IMR-90 (cell line): ENCODE measurements around the gene FHAD1. TPM values are rescaled to one million over a fixed set of nuclear protein-coding genes. Genes with fewer than 3 reads are reported as not detected.
"Not testable (repeated sequence)": the region's sequence is repeated elsewhere in the genome, so short reads cannot be mapped to it uniquely, and the experiment has no call there.

Source experiments
- ATAC-seq: fragments of 200-7000 bp; cut with Tn5 transposase; 2 replicates; pipeline ENCODE4 v1.9.1; 2020; ENCODE audit warnings: low read depth, mild to moderate bottlenecking, moderate library complexity
- BruUV-seq: library from RNA; stranded (reverse); fragments of 400-500 nt; replicated peaks from 2 replicates; lab custom pipeline; 2021; lab: Mats Ljungman, UMichigan
- CTCF ChIA-PET: fragments of 300-600 bp; formaldehyde crosslinking; extraction: SDS; loops from one replicate; lab custom pipeline; 2021; ENCODE audit warnings: antibody characterized with exemption; lab: Yijun Ruan, JAX
- POLR2A ChIA-PET: fragments of 300-600 bp; sonication (Branson Sonifier 250); formaldehyde crosslinking; loops from one replicate; lab custom pipeline; 2022; ENCODE audit warnings: antibody characterized with exemption; ENCODE audit not compliant: unreplicated experiment; lab: Charles Lee
- DNase-seq: peaks from one replicate; pipeline ENCODE4 v3.0.0; 2013
- H2AFZ ChIP-seq: replicated peaks from 2 replicates; pipeline ENCODE3; 2013; ENCODE audit warnings: low read length, mild to moderate bottlenecking; ENCODE audit not compliant: poor library complexity
- H2AK5ac ChIP-seq: 2 replicates; pipeline ENCODE4 v1.6.1; 2013; ENCODE audit warnings: low read depth, low read length, inconsistent platforms
- H2AK9ac ChIP-seq: replicated peaks from 2 replicates; pipeline ENCODE3; 2013; ENCODE audit warnings: mild to moderate bottlenecking, low read depth, low read length, moderate library complexity; ENCODE audit not compliant: poor library complexity
- H2BK120ac ChIP-seq: 2 replicates; pipeline ENCODE4 v1.6.1; 2013; ENCODE audit warnings: low read depth, low read length, inconsistent platforms
- H2BK15ac ChIP-seq: 3 replicates; pipeline ENCODE4 v1.6.1; 2013; ENCODE audit warnings: low read depth, low read length, inconsistent platforms
- H2BK20ac ChIP-seq: 2 replicates; pipeline ENCODE4 v1.6.1; 2013; ENCODE audit warnings: low read depth, mild to moderate bottlenecking, inconsistent platforms, low read length, moderate library complexity
- H2BK5ac ChIP-seq: 2 replicates; pipeline ENCODE4 v1.6.1; 2013; ENCODE audit warnings: mild to moderate bottlenecking, low read depth, low read length, inconsistent platforms; ENCODE audit not compliant: poor library complexity, severe bottlenecking
- H3K14ac ChIP-seq: replicated peaks from 2 replicates; pipeline ENCODE4 v1.6.1; 2013; ENCODE audit warnings: low read depth, low read length, inconsistent platforms
- H3K18ac ChIP-seq: 2 replicates; pipeline ENCODE4 v1.6.1; 2013; ENCODE audit warnings: low read depth, low read length, control low read depth
- H3K23ac ChIP-seq: 2 replicates; pipeline ENCODE4 v1.6.1; 2013; ENCODE audit warnings: low read depth, low read length, inconsistent platforms
- H3K27ac ChIP-seq: 2 replicates; pipeline ENCODE4 v1.5.1; 2013; ENCODE audit warnings: mild to moderate bottlenecking, control low read depth, low read length; ENCODE audit not compliant: insufficient read depth
- H3K27me3 ChIP-seq: 2 replicates; pipeline ENCODE4 v1.6.1; 2013; ENCODE audit warnings: low read length; ENCODE audit not compliant: control insufficient read depth, insufficient read depth
- H3K36me3 ChIP-seq: 2 replicates; pipeline ENCODE4 v1.6.1; 2013; ENCODE audit warnings: low read length, mixed read lengths; ENCODE audit not compliant: control insufficient read depth, insufficient read depth
- H3K4ac ChIP-seq: 2 replicates; pipeline ENCODE4 v1.6.1; 2013; ENCODE audit warnings: low read depth, low read length, inconsistent platforms
- H3K4me1 ChIP-seq: 2 replicates; pipeline ENCODE4 v1.6.1; 2013; ENCODE audit warnings: low read length, mixed read lengths; ENCODE audit not compliant: control insufficient read depth, insufficient read depth
- H3K4me2 ChIP-seq: 2 replicates; pipeline ENCODE4 v1.6.1; 2013; ENCODE audit warnings: low read depth, mild to moderate bottlenecking, control low read depth, low read length, moderate library complexity
- H3K4me3 ChIP-seq: 2 replicates; pipeline ENCODE4 v1.5.1; 2013; ENCODE audit warnings: low read depth, mild to moderate bottlenecking, control low read depth, low read length, moderate library complexity; ENCODE audit not compliant: insufficient read depth
- H3K56ac ChIP-seq: 2 replicates; pipeline ENCODE4 v1.6.1; 2013; ENCODE audit warnings: low read length, inconsistent platforms; ENCODE audit not compliant: insufficient read depth; ENCODE audit errors: extremely low read depth
- H3K79me1 ChIP-seq, 2 experiments: 2 replicates each; pipeline ENCODE4 v1.6.1; 2013; ENCODE audit warnings: low read length in 2 of 2, inconsistent platforms in 1 of 2, low read depth in 1 of 2
- H3K9ac ChIP-seq: 2 replicates; pipeline ENCODE4 v1.6.1; 2013; ENCODE audit warnings: low read depth, low read length, control low read depth
- H3K9me1 ChIP-seq: 2 replicates; pipeline ENCODE4 v1.6.1; 2013; ENCODE audit warnings: low read length, inconsistent platforms; ENCODE audit not compliant: insufficient read depth
- H3K9me3 ChIP-seq: 2 replicates; pipeline ENCODE4 v1.6.1; 2013; ENCODE audit warnings: low read length; ENCODE audit not compliant: control insufficient read depth, insufficient read depth
- H4K20me1 ChIP-seq: 2 replicates; pipeline ENCODE4 v1.6.1; 2013; ENCODE audit warnings: low read length, inconsistent platforms; ENCODE audit not compliant: insufficient read depth
- H4K5ac ChIP-seq: 2 replicates; pipeline ENCODE4 v1.6.1; 2013; ENCODE audit warnings: mild to moderate bottlenecking, low read depth, low read length, control low read depth
- H4K8ac ChIP-seq, 2 experiments: 2 replicates each; pipeline ENCODE4 v1.6.1; 2013; ENCODE audit warnings: low read depth in 2 of 2, low read length in 2 of 2, control low read depth in 1 of 2, inconsistent platforms in 1 of 2
- H4K91ac ChIP-seq: 2 replicates; pipeline ENCODE4 v1.6.1; 2013; ENCODE audit warnings: low read depth, low read length, inconsistent platforms; ENCODE audit not compliant: insufficient read depth
- ELK1 ChIP-seq: fragments of 150-350 bp; IDR thresholded peaks from 2 replicates; pipeline ENCODE4 v1.6.1; 2016; ENCODE audit warnings: low read depth, mild to moderate bottlenecking, low read length, moderate library complexity, borderline replicate concordance
- MXI1 ChIP-seq: IDR thresholded peaks from 2 replicates; pipeline ENCODE4 v1.6.1; 2012; ENCODE audit warnings: low read depth, mild to moderate bottlenecking, low read length, moderate library complexity, borderline replicate concordance
- RCOR1 ChIP-seq: IDR thresholded peaks from 2 replicates; pipeline ENCODE4 v1.6.1; 2012; ENCODE audit warnings: mild to moderate bottlenecking, low read length, improper control_type of control experiment; ENCODE audit not compliant: insufficient replicate concordance
- RFX5 ChIP-seq: IDR thresholded peaks from 2 replicates; pipeline ENCODE4 v1.8.0; 2012; ENCODE audit warnings: low read depth, mild to moderate bottlenecking, low read length, moderate library complexity
- WGBS, 2 experiments: methylation state at CpG; one replicate each; pipeline versions ENCODE4 v1.1.5 to v1.1.7; 2013; ENCODE audit warnings: missing lambda C conversion rate in 2 of 2; ENCODE audit not compliant: insufficient read length in 1 of 2; ENCODE audit errors: extremely low coverage in 2 of 2; 5-methylcytosine and 5-hydroxymethylcytosine counted together
- dilution Hi-C: fragments of 300-500 bp; cut with HindIII; formaldehyde crosslinking; loops from one replicate; pipeline ENCODE4 v1.14.3; 2018; ENCODE audit warnings: low sequenced_read_pairs; ENCODE audit not compliant: unreplicated experiment
- in situ Hi-C: fragments of 300-500 bp; cut with MboI; formaldehyde crosslinking; loops from 3 replicates; pipeline ENCODE4 v1.14.3; 2019; ENCODE audit warnings: low sequenced_read_pairs, inconsistent platforms, mixed read lengths
- intact Hi-C: fragments of 100-400 bp; cut with micrococcal nuclease; formaldehyde crosslinking; loops from 2 replicates; pipeline ENCODE4 v1.10.0; 2022
- polyA plus RNA-seq, 3 experiments: library from polyadenylated mRNA; depleted of rRNA; stranded (reverse); fragments of >200 nt; gene quantifications; 2 replicates each; pipeline ENCODE4 v1.2.3, GENCODE V29; 2012; ENCODE audit warnings: low replicate concordance in 1 of 3
- total RNA-seq: library from RNA; depleted of rRNA; stranded (reverse); fragments of >200 nt; gene quantifications from 2 replicates; pipeline ENCODE4 v1.2.3, GENCODE V29; 2012

The FHAD1 gene
- total and polyA plus RNA-seq, 2 of the 4 experiments (the other 2 are of a cell fraction), result not detected

GRCh38 chr1:15378729-15379128, 131.7 kb downstream of the FHAD1 start:
- no peak overlapping the region for H4K5ac ChIP-seq
- no peak overlapping the region for H2BK5ac ChIP-seq
- H4K8ac ChIP-seq, result no peak overlapping the region
- no peak overlapping the region for H3K4me3 ChIP-seq
- ChIA-PET CTCF (no interaction called here), POLR2A (no interaction called here)
- no peak overlapping the region for H3K23ac ChIP-seq
- no peak overlapping the region for H2AFZ ChIP-seq
- TF ChIP-seq MXI1, result no peak
- no peak for TF ChIP-seq RCOR1
- TF ChIP-seq RFX5, result no peak
- no peak for TF ChIP-seq ELK1
- H2BK120ac ChIP-seq, result no peak overlapping the region
- H3K4me1 ChIP-seq, result no peaks in the 10 kb centered on the region
- no peak overlapping the region for H2AK5ac ChIP-seq
- H3K36me3 ChIP-seq, result no peaks in the 10 kb centered on the region
- H4K91ac ChIP-seq, result no peak overlapping the region
- no peaks in the 10 kb centered on the region for H4K20me1 ChIP-seq
- H3K27me3 ChIP-seq, result peaks cover 6% of the 10 kb centered on the region
- no peak overlapping the region for H3K4ac ChIP-seq
- no peak overlapping the region for H3K27ac ChIP-seq
- DNase-seq (no peak), ATAC-seq (no peak)
- WGBS, 2 experiments, result no CpG with 5 or more reads among the region's 8 CpGs
- no peak overlapping the region for H3K4me2 ChIP-seq
- H3K56ac ChIP-seq, result no peak overlapping the region
- BruUV-seq, result no TSS peak
- no peaks in the 10 kb centered on the region; the same call in 1 of the 2 replicates for H3K9me1 ChIP-seq
- dilution Hi-C loops (no loop called here), in situ Hi-C loops (no loop called here), intact Hi-C loops (no loop called here)
- no peak overlapping the region for H2BK20ac ChIP-seq
- no peak overlapping the region for H2BK15ac ChIP-seq
- H3K9me3 ChIP-seq, result no peaks in the 10 kb centered on the region
- H3K18ac ChIP-seq, result no peak overlapping the region
- no peak overlapping the region for H3K9ac ChIP-seq
- no peaks in the 10 kb centered on the region for H3K79me1 ChIP-seq
- peak overlapping the region; percentile 61 for H2AK9ac ChIP-seq
- H3K14ac ChIP-seq, result no peak overlapping the region

- not testable (repeated sequence) for H3K9me1 ChIP-seq
These were observed 132.1 kb downstream of the FHAD1 start for GRCh38 chr1:15379151-15379550.

More at GRCh38 chr1:15379151-15379550, 132.1 kb downstream of the FHAD1 start:
- H3K27ac ChIP-seq, H2BK120ac ChIP-seq, H4K20me1 ChIP-seq, H3K36me3 ChIP-seq, H3K4me2 ChIP-seq, BruUV-seq, H3K23ac ChIP-seq, H3K4me1 ChIP-seq, H2AK5ac ChIP-seq, dilution Hi-C loops, in situ Hi-C loops, H3K56ac ChIP-seq, H2BK5ac ChIP-seq, H3K4me3 ChIP-seq, H3K79me1 ChIP-seq, H4K91ac ChIP-seq, H3K18ac ChIP-seq, POLR2A ChIA-PET, H3K4ac ChIP-seq, CTCF ChIA-PET, H3K27me3 ChIP-seq, H3K9me3 ChIP-seq, H2AK9ac ChIP-seq, ATAC-seq, H2BK20ac ChIP-seq, H3K9ac ChIP-seq, intact Hi-C loops, H2AFZ ChIP-seq, DNase-seq, H4K8ac ChIP-seq, H2BK15ac ChIP-seq, H4K5ac ChIP-seq, H3K14ac ChIP-seq: not testable (repeated sequence)
- no CpG with 5 or more reads among the region's 9 CpGs for WGBS, 2 experiments
